SU-DHL-6 (cell line): ENCODE data around the gene CLIC4.

ENCODE experiments used
- H2AFZ ChIP-seq: fragments of 200-600 bp; sonication (generic); 2 replicates; pipeline ENCODE4 v1.6.1; 2014; ENCODE audit warnings: low read depth, mild to moderate bottlenecking, moderate library complexity, mixed read lengths, antibody characterized with exemption, low read length; ENCODE audit not compliant: severe bottlenecking
- H3F3A ChIP-seq: fragments of 200-600 bp; shearing (Covaris generic); 2 replicates; pipeline ENCODE4 v1.6.0; 2016; ENCODE audit warnings: antibody characterized with exemption, mild to moderate bottlenecking; ENCODE audit not compliant: insufficient read depth
- H3K27ac ChIP-seq: fragments of 200-600 bp; sonication (generic); 2 replicates; pipeline ENCODE4 v1.5.1; 2016; ENCODE audit warnings: low read depth, mild to moderate bottlenecking, low read length, moderate library complexity, mixed read lengths
- H3K27me3 ChIP-seq: fragments of 200-600 bp; sonication (generic), shearing (Covaris generic); 2 replicates; pipeline ENCODE4 v1.6.0; 2014; ENCODE audit warnings: mild to moderate bottlenecking, low read length
- H3K36me3 ChIP-seq: fragments of 200-600 bp; sonication (generic); 2 replicates; pipeline ENCODE4 v1.6.1; 2014; ENCODE audit warnings: mild to moderate bottlenecking, low read length, mixed read lengths
- H3K4me2 ChIP-seq: fragments of 300-600, 200-600 bp; shearing (Covaris generic), sonication (generic); 2 replicates; pipeline ENCODE4 v1.6.0; 2014; ENCODE audit warnings: low read length, low read depth, mild to moderate bottlenecking; ENCODE audit not compliant: poor library complexity, severe bottlenecking
- H3K4me3 ChIP-seq: fragments of 200-600 bp; sonication (generic); 2 replicates; pipeline ENCODE4 v1.5.1; 2014; ENCODE audit warnings: antibody characterized with exemption, low read length, mild to moderate bottlenecking, mixed read lengths; ENCODE audit not compliant: insufficient read depth, poor library complexity, severe bottlenecking
- H3K79me2 ChIP-seq: fragments of 200-600 bp; sonication (generic); 2 replicates; pipeline ENCODE4 v1.6.1; 2014; ENCODE audit warnings: mild to moderate bottlenecking, low read length, moderate library complexity; ENCODE audit not compliant: insufficient read depth
- H3K9ac ChIP-seq: fragments of 200-600 bp; sonication (generic); 2 replicates; pipeline ENCODE4 v1.7.0; 2014; ENCODE audit warnings: mild to moderate bottlenecking, low read length
- H3K9me2 ChIP-seq: fragments of 200-600 bp; sonication (generic); replicated peaks from 2 replicates; pipeline ENCODE4 v1.6.1; 2014; ENCODE audit warnings: low read length; ENCODE audit not compliant: insufficient read depth
- H3K9me3 ChIP-seq: fragments of 200-600 bp; sonication (generic); 2 replicates; pipeline ENCODE4 v1.6.1; 2014; ENCODE audit warnings: low read length, mixed read lengths; ENCODE audit not compliant: insufficient read depth
- H4K20me1 ChIP-seq: fragments of 200-600 bp; sonication (generic); 2 replicates; pipeline ENCODE4 v1.6.1; 2014; ENCODE audit warnings: low read depth, mild to moderate bottlenecking, antibody characterized with exemption, low read length, moderate library complexity, mixed read lengths
- EZH2phosphoT487 ChIP-seq: fragments of 200-600 bp; sonication (generic), shearing (Covaris generic); conservative IDR thresholded peaks from 2 replicates; pipeline ENCODE4 v1.6.1; 2018; ENCODE audit warnings: mild to moderate bottlenecking, antibody characterized with exemption, low read length, moderate library complexity, mixed read lengths
- TF ChIP-seq, protein P1 (sequence below): fragments of 200-600 bp; sonication (generic); IDR thresholded peaks from one replicate; pipeline ENCODE4 v1.5.1; 2017; ENCODE audit warnings: antibody characterized with exemption, mild to moderate bottlenecking, low read length, moderate library complexity; ENCODE audit not compliant: insufficient read depth, poor library complexity, severe bottlenecking

The CLIC4 gene

DNA sequence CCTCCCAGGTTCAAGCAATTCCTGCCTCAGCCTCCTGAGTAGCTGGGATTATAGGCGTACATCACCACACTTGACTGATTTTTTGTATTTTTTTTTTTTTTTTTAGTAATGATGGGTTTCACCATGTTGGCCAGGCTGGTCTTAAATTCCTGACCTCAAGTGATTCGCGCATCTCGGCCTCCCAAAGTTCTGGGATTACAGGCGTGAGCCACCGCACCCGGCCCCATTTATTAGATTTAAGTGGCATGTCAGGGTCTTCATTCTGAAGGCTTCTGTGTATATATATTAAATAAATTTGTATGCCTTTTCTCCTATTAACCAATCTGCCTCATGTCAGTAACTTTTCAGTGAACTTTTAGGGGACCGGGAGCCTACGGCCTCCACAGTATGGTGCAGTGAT lies 6.0 kb upstream of the CLIC4 start:
- Histone ChIP-seq H3F3A (peaks cover 9% of the 10 kb centered on the region), H3K27me3 (no peaks in the 10 kb centered on the region), H2AFZ (no peak overlapping the region), H3K4me3 (no peak overlapping the region), H3K79me2 (no peaks in the 10 kb centered on the region), H3K9me3 (no peaks in the 10 kb centered on the region), H3K4me2 (no peak overlapping the region), H3K36me3 (no peaks in the 10 kb centered on the region), H3K9ac (no peak overlapping the region), H3K27ac (no peak overlapping the region), H3K9me2 (no peaks in the 10 kb centered on the region), H4K20me1 (no peaks in the 10 kb centered on the region)
- TF ChIP-seq, protein P1, sequence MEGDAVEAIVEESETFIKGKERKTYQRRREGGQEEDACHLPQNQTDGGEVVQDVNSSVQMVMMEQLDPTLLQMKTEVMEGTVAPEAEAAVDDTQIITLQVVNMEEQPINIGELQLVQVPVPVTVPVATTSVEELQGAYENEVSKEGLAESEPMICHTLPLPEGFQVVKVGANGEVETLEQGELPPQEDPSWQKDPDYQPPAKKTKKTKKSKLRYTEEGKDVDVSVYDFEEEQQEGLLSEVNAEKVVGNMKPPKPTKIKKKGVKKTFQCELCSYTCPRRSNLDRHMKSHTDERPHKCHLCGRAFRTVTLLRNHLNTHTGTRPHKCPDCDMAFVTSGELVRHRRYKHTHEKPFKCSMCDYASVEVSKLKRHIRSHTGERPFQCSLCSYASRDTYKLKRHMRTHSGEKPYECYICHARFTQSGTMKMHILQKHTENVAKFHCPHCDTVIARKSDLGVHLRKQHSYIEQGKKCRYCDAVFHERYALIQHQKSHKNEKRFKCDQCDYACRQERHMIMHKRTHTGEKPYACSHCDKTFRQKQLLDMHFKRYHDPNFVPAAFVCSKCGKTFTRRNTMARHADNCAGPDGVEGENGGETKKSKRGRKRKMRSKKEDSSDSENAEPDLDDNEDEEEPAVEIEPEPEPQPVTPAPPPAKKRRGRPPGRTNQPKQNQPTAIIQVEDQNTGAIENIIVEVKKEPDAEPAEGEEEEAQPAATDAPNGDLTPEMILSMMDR, result no peak
- no peak for TF ChIP-seq EZH2phosphoT487

DNA sequence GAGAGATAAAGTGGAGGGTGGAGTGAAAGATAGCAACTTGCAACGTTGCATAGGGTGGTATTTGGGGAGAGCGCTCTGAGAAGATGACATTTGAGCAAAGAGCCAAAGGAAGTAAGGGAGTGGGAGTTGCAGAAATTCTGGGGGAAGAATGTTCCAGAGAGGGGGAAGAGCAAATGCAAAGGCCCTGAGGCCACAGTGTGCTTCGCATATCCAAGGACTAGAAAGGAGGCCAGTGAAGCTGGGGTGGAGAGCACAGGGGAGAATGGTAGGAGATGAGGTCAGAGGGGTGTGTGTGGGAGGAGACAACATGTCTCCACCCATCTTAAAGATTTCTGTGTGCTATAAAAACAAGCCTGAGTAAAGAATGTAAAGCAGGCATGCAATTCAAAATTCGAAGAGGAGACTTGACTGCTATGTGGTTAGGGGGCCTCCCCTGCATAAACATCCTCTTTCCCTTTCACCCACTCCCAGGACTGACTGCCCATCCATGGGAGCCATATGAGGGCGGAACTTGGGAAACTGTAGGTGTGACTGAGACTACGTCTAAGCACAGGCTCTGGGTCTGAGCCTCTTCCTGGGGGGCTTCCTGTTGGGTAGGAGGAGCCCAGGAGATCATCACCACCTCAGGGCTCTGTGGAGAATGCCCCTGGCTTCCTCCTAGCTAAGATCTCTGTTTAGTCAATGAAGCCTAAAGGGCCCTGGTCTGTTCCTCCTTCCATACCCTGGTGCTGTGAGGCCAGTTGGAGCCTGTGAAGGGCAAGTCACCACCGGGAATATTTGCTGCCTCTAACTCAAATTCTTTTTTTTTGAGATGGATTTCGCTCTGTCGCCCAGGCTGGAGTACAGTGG lies 2.9 kb upstream of the CLIC4 start:
- H3K9ac ChIP-seq, result no peak overlapping the region
- peaks cover 6% of the 10 kb centered on the region for H3K36me3 ChIP-seq
- H3K4me3 ChIP-seq, result no peak overlapping the region
- TF ChIP-seq, protein P1, result no peak
- TF ChIP-seq EZH2phosphoT487, result no peak
- no peaks in the 10 kb centered on the region for H3K9me3 ChIP-seq
- H4K20me1 ChIP-seq, result no peaks in the 10 kb centered on the region
- H3K79me2 ChIP-seq, result peaks cover 21% of the 10 kb centered on the region
- H3K4me2 ChIP-seq, result no peak overlapping the region
- H3K9me2 ChIP-seq, result no peaks in the 10 kb centered on the region
- H3K27ac ChIP-seq, result no peak overlapping the region
- H3F3A ChIP-seq, result peaks cover 23% of the 10 kb centered on the region
- no peak overlapping the region for H2AFZ ChIP-seq
- no peaks in the 10 kb centered on the region for H3K27me3 ChIP-seq

DNA sequence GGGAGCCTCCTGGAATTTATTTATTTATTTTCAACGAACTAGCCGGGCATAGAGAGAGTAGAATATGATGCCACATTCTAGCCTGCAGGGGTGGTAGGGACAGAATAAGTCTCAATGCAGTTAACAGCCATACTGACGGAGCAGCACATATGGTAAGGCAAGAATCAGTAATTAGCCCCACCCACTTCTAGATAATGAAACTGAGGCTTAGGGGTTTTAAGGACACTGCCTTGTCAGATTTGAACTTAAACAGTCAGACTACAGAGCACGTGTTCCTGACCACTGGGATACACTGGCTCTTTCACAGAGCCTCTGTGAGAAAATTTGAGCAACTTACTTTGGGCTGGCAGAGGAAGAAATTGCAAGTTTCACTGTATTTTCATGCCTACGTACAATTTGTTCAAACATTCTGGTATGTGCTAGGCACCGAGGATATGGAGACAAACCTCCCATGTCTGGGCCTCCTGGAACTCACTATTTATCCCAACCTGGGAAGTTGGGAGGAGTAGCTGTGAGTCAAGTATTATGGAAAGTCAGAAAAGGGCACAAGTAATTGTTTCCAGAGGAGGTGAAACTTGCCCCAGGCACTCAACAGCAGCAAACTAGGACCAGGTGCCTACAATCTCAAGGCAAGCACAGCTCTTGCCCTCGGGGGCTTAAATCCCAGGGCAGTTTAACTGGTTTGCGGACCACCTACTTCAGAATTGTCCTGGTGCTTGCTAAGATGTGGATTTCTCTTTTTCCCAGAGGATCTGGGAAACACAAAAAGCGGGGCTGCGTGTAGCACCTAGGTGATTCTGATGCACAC lies 1.6 kb upstream of the CLIC4 start:
- peak overlapping the region; percentile 33 for H3K9ac ChIP-seq
- no peaks in the 10 kb centered on the region for H4K20me1 ChIP-seq
- no peaks in the 10 kb centered on the region for H3K9me2 ChIP-seq
- peak overlapping the region; percentile 52 for H2AFZ ChIP-seq
- peak overlapping the region; percentile 19 for H3K4me3 ChIP-seq
- TF ChIP-seq, protein P1, result no peak
- TF ChIP-seq EZH2phosphoT487, result no peak
- no peaks in the 10 kb centered on the region for H3K27me3 ChIP-seq
- peaks cover 6% of the 10 kb centered on the region for H3K36me3 ChIP-seq
- peaks cover 34% of the 10 kb centered on the region for H3F3A ChIP-seq
- peaks cover 28% of the 10 kb centered on the region for H3K79me2 ChIP-seq
- H3K4me2 ChIP-seq, result peak overlapping the region; percentile 54
- peak overlapping the region; percentile 35 for H3K27ac ChIP-seq
- no peaks in the 10 kb centered on the region for H3K9me3 ChIP-seq
